Upper lobe of left lung (tissue), 6 donors: Measurements from ENCODE around the gene S100A12. TPM values are rescaled to one million over a fixed set of nuclear protein-coding genes. Genes with fewer than 3 reads are reported as not detected.

ENCODE experiments used
- ATAC-seq, 2 donors: fragments of 200-7000 bp; cut with Tn5 transposase; one replicate each; pipeline ENCODE4 v1.9.1; 2022; ENCODE audit warnings: mild to moderate bottlenecking in 2 of 2, moderate library complexity in 2 of 2; ENCODE audit not compliant: low FRiP score in 2 of 2
- DNase-seq, 2 donors: peaks; one replicate each; pipeline ENCODE4 v3.0.0-alpha.2; 2019 to 2020
- H3K27ac ChIP-seq, 4 donors: fragments of 200-600 bp; sonication (generic); one replicate each; pipeline ENCODE4 v1.5.1; 2016 to 2019
- H3K27me3 ChIP-seq, 4 donors: fragments of 200-600 bp; sonication (generic); one replicate each; pipeline ENCODE4 v1.5.1; 2017 to 2019
- H3K36me3 ChIP-seq, 4 donors: fragments of 200-600 bp; sonication (generic); one replicate each; pipeline ENCODE4 v1.5.1; 2016 to 2019
- H3K4me1 ChIP-seq, 4 donors: fragments of 200-600 bp; sonication (generic); one replicate each; pipeline ENCODE4 v1.5.1; 2018 to 2019
- H3K4me3 ChIP-seq, 4 donors: fragments of 200-600 bp; sonication (generic); one replicate each; pipeline ENCODE4 v1.5.1; 2017 to 2019; ENCODE audit warnings: mild to moderate bottlenecking in 2 of 4, moderate library complexity in 1 of 4
- H3K9me3 ChIP-seq, 4 donors: fragments of 200-600 bp; sonication (generic); one replicate each; pipeline ENCODE4 v1.5.1; 2018 to 2019
- CTCF ChIP-seq, 6 experiments: fragments of 450-650 bp in 4 of 6; fragments of 200-600 bp in 2 of 6; sonication (generic) in 2 of 6; IDR thresholded peaks; one replicate each; pipeline ENCODE4 v1.5.1; 2016 to 2019; ENCODE audit warnings: antibody characterized with exemption in 6 of 6
- EP300 ChIP-seq, 4 donors: sonication (generic); formaldehyde crosslinking; IDR thresholded peaks; one replicate each; pipeline ENCODE4 v1.5.1; 2017; ENCODE audit warnings: antibody characterized with exemption in 4 of 4, control low read depth in 2 of 4
- POLR2A ChIP-seq, 4 donors: fragments of 450-650 bp; IDR thresholded peaks; one replicate each; pipeline ENCODE4 v1.5.1; 2016 to 2017; ENCODE audit warnings: antibody characterized with exemption in 4 of 4, mild to moderate bottlenecking in 2 of 4
- POLR2AphosphoS5 ChIP-seq, 2 donors: sonication (generic); formaldehyde crosslinking; IDR thresholded peaks; one replicate each; pipeline ENCODE4 v1.5.1; 2017; ENCODE audit warnings: antibody characterized with exemption in 2 of 2
- WGBS, 2 donors: methylation state at CpG; one replicate each; pipeline ENCODE4 v1.1.5; 2017 to 2018; 5-methylcytosine and 5-hydroxymethylcytosine counted together
- total RNA-seq, 6 donors: library from RNA; depleted of rRNA in 4 of 6; stranded (reverse); fragments of >200 nt in 4 of 6; gene quantifications; one replicate each; pipeline versions ENCODE4 v1.1.0 to v1.2.1, GENCODE V29; 2016 to 2021
- donor health status: DM: no; HTN: no; CAD: no; lungs with moderate emphysema.
- donor health status: DM: no; HTN: yes; CAD: no; lungs with severe emphysema.

The S100A12 gene
- total RNA-seq, 6 donors from 2014 or later, result 5.2 to 75.7 (median 32.1) TPM

GRCh38 chr1:153387785-153388184 is 12.4 kb upstream of the S100A12 start:
- H3K9me3 ChIP-seq, result peaks cover 0 to 1% (median 0%) of the 10 kb centered on the region in 4 donors
- no peak for ATAC-seq
- no peaks in the 10 kb centered on the region for H3K36me3 ChIP-seq
- peak overlapping the region; percentile 49 to 79 (median 64) for H3K27ac ChIP-seq
- no peak overlapping the region for H3K4me3 ChIP-seq
- 66 to 84% methylated on average over 4 of the region's 4 CpGs for WGBS, 2 donors
- TF ChIP-seq EP300 (IDR thresholded peaks at IDR 0.05) (no peak), POLR2A (IDR thresholded peaks at IDR 0.05) (no peak)
- peaks cover 0 to 5% (median 0%) of the 10 kb centered on the region in 4 donors for H3K4me1 ChIP-seq
- no peak for DNase-seq
- no peaks in the 10 kb centered on the region for H3K27me3 ChIP-seq

- ATAC-seq, result no peak
- 81 to 90% methylated on average over 4 of the region's 4 CpGs for WGBS, 2 donors
Measured at GRCh38 chr1:153387001-153387400, 11.6 kb upstream of the S100A12 start.

GRCh38 chr1:153386500-153386901 is 11.1 kb upstream of the S100A12 start:
- H3K9me3 ChIP-seq, result peaks cover 0 to 8% (median 2%) of the 10 kb centered on the region in 4 donors
- peak; percentile 65 to 84 for ATAC-seq
- H3K36me3 ChIP-seq, result no peaks in the 10 kb centered on the region
- H3K4me1 ChIP-seq, result peaks cover 0 to 5% (median 0%) of the 10 kb centered on the region in 4 donors
- TF ChIP-seq POLR2AphosphoS5 (IDR thresholded peaks at IDR 0.05) (peak; percentile 54 to 71), CTCF (IDR thresholded peaks at IDR 0.05) (no peak), POLR2A (IDR thresholded peaks at IDR 0.05) (peak in 1 of 4 donors; percentile 18), EP300 (IDR thresholded peaks at IDR 0.05) (peak in 1 of 4 donors; percentile 24)
- DNase-seq, result peak in 1 of 2 donors; percentile 81
- WGBS, 2 donors, result 64 to 68% methylated on average over 5 of the region's 5 CpGs
- H3K27me3 ChIP-seq, result no peaks in the 10 kb centered on the region
- H3K4me3 ChIP-seq, result no peak overlapping the region
- H3K27ac ChIP-seq, result peak overlapping the region; percentile 52 to 79 (median 68)

More at GRCh38 chr1:153387001-153387400, 11.6 kb upstream of the S100A12 start:
- Histone ChIP-seq H3K27me3 (no peaks in the 10 kb centered on the region), H3K36me3 (no peaks in the 10 kb centered on the region), H3K4me3 (no peak overlapping the region), H3K27ac (peak overlapping the region; percentile 52 to 79 (median 65)), H3K9me3 (peaks cover 0 to 5% (median 0%) of the 10 kb centered on the region in 4 donors), H3K4me1 (peaks cover 0 to 5% (median 0%) of the 10 kb centered on the region in 4 donors)
- DNase-seq, result no peak
- TF ChIP-seq POLR2AphosphoS5 (IDR thresholded peaks at IDR 0.05) (no peak), CTCF (IDR thresholded peaks at IDR 0.05) (no peak), POLR2A (IDR thresholded peaks at IDR 0.05) (no peak)

DNA sequence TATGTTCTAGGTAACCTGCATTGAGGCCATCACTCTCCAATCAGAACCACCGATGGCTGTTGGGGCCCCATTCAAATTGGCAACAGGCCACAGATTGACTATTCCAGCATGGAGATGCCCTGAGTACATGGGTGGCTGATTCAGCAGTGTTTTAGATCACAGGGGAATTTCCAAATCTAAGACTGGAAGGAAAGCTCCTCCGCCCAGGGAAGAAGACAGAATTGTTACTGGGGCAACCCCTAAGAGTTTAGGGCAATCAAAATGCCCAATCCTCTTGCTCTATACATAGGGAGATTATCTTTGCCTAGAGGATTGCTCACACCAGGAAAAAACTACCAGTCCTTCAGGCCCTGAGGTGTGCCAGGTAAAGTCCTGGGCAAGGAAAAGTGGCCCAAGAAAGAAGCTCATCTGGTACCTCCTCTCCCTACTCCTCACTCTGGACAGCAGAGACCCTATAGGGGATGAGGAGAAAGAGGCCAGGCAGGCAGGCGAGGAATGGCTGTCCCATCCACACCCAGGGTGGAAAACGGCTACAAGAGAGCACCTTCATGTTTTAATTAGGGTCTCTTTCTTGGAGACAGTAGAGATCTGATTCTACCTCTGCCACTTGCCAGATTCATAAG is 9.6 kb upstream of the S100A12 start:
- DNase-seq (no peak), ATAC-seq (peak in 1 of 2 donors; percentile 27)
- H3K27me3 ChIP-seq, result no peaks in the 10 kb centered on the region
- peaks cover 0 to 14% (median 4%) of the 10 kb centered on the region in 4 donors for H3K9me3 ChIP-seq
- H3K27ac ChIP-seq, result peak overlapping the region in 2 of 4 donors; percentile 76 to 79
- 77 to 82% methylated on average over 4 of the region's 4 CpGs for WGBS, 2 donors
- no peaks in the 10 kb centered on the region for H3K4me1 ChIP-seq
- no peak overlapping the region for H3K4me3 ChIP-seq
- no peak for TF ChIP-seq POLR2AphosphoS5 (IDR thresholded peaks at IDR 0.05)
- no peak for TF ChIP-seq CTCF (IDR thresholded peaks at IDR 0.05)
- TF ChIP-seq EP300 (IDR thresholded peaks at IDR 0.05), result no peak
- no peak for TF ChIP-seq POLR2A (IDR thresholded peaks at IDR 0.05)
- H3K36me3 ChIP-seq, result no peaks in the 10 kb centered on the region

- Histone ChIP-seq H3K9me3 (peaks cover 0 to 14% (median 4%) of the 10 kb centered on the region in 4 donors), H3K36me3 (no peaks in the 10 kb centered on the region), H3K4me3 (no peak overlapping the region), H3K4me1 (peaks cover 0 to 4% (median 1%) of the 10 kb centered on the region in 4 donors), H3K27ac (no peak overlapping the region), H3K27me3 (no peaks in the 10 kb centered on the region)
- TF ChIP-seq POLR2A (IDR thresholded peaks at IDR 0.05) (no peak), CTCF (IDR thresholded peaks at IDR 0.05) (no peak), EP300 (IDR thresholded peaks at IDR 0.05) (no peak), POLR2AphosphoS5 (IDR thresholded peaks at IDR 0.05) (no peak)
- ATAC-seq (no peak), DNase-seq (peak in 1 of 2 donors; percentile 60)
- 90 to 95% methylated on average over 23 of the region's 23 CpGs for WGBS, 2 donors
Measured at GRCh38 chr1:153380711-153381110, 5.3 kb upstream of the S100A12 start.
